GM18499 (cell line): Measurements from ENCODE around the gene REEP5.
"Not testable (repeated sequence)": the region's sequence is repeated elsewhere in the genome, so short reads cannot be mapped to it uniquely, and the experiment has no call there.

Experiments used
- ATAC-seq: cut with Tn5 transposase; IDR thresholded peaks from one replicate; pipeline ENCODE4 v1.9.1; 2021; ENCODE audit warnings: moderate number of reproducible peaks; ENCODE audit not compliant: insufficient read depth, unreplicated experiment

The REEP5 gene

GRCh38 chr5:112921833-112922817 lies at the start of gene REEP5:
Gene REEP5 (minus strand): TSS chr5:112922227. CDS start chr5:112922190, 37 bp downstream.
- peak; percentile 31 for ATAC-seq

DNA sequence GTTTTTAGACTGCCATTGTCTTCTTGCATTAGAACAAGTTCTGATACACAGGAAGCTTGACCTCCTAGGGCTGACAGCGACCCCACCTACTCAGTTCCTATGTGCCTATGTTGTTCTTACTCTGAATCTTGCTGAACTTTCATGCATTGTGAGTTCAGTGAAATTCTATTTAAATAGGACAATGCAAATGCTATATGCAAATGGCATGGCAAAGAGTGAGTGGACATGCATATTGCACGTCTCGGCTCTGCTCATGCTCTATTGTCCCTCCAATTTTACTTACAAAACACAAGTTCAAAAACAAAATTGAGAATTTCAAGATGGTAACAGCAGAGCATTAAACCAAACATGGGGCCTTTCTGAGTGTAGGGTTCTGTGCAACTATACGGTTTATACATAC lies 49.2 kb upstream of the REEP5 start:
- no peak for ATAC-seq

- ATAC-seq = no peak
Observed at GRCh38 chr5:112968411-112969106, 46.5 kb upstream of the REEP5 start.

DNA sequence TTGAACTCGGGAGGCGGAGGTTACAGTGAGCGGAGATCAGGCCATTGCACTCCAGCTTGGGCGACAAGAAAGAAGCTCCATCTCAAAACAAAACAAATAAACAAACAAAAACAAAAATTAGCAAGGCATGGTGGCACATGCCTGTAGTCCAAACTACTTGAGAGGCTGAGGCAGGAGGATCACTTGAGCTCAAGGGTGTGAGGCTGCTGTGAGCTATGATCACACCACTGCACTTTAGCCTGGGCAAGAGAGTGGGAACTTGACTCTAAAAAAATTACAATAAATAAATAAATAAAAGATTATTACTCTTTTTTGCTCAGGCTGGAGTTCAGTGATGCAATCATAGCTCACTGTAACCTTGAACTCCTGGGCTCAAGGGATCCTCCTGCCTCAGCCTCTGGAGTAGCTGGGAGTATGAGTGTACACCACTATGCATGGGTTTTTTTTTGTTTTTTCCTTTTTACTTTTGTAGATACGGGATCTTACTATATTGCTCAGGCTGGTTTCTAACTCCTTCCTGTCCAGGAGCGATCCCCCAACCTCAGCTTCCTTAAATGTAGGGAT lies 45.6 kb upstream of the REEP5 start:
- no peak for ATAC-seq

DNA sequence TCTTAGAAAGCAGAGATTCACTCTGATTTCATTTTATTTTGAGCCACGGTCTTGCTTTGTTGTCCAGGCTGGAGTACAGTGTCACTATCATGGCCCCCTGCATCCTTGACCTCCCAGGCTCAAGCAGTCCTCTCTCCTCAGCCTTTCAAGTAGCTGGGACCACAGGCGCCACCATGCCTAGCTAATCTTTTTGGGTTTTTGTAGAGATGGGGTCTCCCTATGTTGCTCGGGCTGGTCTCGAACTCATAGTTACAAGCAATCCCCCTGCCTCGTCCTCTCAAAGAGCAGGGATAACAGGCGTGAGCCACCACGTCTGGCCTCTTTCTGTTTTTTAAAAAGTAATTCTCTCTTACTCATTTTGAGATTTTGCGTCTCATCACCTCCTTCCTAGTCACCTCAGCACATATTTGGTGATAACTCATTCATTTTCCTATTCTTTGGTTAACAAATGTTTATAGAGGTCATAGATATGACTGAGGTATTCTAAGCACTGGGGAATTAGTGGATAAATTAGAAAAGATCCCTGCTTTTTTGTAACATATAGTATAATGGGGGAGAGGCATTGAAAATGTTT lies 43.8 kb upstream of the REEP5 start:
- no peak for ATAC-seq

DNA sequence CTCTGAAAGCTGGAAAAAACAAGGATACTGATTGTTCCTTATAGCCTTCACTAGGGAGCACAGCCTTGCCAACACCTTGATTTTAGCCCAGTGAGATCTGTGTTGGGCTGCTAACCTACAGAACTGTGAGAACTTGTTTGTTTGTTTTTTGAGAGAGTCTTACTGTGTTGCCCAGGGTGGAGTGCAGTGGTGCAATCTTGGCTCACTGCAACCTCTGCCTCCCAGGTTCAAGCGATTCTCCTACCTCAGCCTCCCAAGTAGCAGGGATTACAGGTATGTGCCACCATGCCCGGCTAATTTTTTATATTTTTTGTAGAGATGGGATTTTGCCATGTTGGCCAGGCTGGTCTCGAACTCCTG lies 41.3 kb upstream of the REEP5 start:
- ATAC-seq = not testable (repeated sequence)

DNA sequence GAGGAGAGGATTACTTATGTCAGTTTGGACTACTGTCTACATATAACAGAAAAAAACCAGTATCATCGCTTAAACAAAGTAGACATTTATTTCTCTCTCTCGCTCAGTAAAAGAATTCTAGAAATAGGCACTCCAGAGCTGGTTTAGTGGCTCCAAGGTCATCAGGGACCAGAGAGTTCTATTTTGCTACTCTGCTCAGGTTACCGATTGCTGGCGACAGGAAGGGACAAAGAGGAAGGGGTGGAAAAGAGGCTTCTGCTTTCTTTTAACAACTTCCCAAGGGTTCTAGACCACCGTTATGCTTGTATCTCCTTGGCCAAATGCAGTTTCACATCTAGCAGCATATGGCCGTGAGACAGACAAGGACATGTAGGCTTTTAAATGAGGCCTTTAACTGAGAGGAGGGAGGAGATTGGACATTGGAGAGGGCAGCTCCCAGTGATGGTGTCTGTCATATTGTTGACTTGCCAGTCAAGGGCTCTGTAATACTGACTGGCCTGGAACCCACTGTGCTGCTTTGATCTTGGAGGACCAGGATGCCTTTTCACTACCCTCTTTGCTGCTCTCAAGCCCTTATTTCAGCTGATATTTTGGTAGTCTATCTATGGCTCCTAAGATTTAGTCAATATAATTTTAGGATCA lies 39.0 kb upstream of the REEP5 start:
- no peak for ATAC-seq

DNA sequence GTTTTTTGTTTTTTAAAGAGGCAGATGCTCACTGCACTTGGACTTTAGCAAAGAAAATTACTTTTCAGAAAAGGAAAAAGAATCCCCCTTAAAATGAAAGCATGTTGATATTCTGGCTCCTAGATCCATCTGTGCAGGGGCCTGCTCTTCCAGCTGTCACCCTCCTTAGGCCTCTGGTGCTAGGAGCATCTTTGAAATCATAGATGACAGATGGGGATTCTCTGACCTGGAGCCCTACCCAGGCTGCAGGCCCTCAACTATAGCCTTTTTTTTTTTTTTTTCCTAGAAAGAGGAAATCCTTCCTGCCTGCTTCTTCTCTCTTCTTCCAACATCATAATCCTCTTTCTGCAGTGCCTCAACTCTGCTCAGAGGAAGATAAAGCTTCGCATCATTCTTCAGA lies 38.3 kb upstream of the REEP5 start:
- ATAC-seq = no peak

DNA sequence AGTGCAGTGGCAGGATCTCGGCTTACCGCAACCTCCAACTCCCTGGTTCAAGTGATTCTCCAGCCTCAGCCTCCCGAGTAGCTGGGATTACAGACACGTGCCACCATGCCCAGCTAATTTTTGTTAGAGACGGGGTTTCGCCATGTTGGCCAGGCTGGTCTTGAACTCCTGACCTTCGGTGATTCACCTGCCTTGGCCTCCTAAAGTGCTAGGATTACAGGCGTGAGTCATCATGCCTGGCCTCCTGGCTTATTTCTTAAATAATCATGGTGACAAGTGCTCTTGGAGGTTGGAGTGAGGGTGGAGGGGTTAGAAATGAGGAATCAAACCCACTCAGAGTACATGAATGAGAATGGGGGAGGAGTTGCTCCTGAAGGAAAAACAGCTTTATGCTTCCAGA lies 37.8 kb upstream of the REEP5 start:
- ATAC-seq = not testable (repeated sequence)

GRCh38 chr5:112958093-112959088 lies 36.4 kb upstream of the REEP5 start:
- ATAC-seq = peak; percentile 89

DNA sequence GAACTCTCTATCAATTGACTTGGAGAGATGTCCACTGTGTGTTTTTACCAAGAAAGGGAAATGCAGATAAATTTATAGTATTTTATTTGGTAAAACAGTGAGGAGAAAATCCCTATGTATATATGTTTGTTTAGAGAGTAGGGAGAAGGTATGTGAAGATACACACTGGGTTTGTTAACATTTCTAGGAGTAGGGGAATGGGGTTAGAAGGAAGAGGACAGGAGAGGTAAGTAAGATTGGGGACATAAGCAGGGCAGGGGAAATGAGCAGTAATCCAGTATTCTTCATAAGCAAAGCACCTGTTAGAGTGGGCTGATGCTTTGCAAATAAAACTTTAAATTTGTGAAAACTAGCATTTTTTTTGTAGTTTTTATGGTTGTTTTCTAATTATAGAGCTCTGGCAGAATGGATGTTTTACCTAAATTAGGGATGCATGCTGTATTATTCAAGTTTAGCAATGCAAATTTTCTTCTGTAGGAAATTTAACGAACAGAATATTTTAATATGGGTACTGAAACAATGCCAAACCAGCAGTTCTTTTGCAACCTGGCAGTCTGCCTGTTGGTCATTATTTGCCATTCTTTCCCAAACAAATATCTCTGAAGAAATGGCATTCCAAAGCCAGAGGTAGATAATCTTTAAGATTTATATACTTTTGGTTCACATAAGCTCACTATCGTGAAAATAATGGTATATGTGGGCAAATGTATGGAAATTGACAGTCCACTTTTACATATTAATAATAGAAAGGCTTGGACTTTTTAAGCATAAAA lies 35.2 kb upstream of the REEP5 start:
- no peak for ATAC-seq

DNA sequence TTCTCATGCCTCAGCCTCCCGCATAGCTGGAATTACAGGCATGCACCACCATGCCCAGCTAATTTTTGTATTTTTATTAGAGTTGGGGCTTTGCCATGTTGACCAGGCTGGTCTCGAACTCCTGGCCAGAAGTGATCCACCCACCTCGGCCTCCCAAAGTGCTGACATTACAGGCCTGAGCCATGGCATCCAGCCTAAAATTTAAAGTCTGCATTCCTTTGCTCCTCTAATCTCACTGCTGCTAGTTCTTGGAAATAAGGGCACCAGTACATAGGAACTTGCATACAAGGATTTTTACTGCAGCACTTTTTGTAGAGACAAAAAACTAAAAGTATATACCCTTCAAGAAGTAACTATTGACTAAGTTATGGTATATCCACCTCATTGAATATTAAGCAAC lies 34.6 kb upstream of the REEP5 start:
- ATAC-seq = no peak

- ATAC-seq = peak; percentile 91
Observed at GRCh38 chr5:112951124-112951702, 29.2 kb upstream of the REEP5 start.

- no peak for ATAC-seq
Observed at GRCh38 chr5:112948458-112948857, 26.4 kb upstream of the REEP5 start.

- no peak for ATAC-seq
Observed at GRCh38 chr5:112940670-112941069, 18.6 kb upstream of the REEP5 start.

DNA sequence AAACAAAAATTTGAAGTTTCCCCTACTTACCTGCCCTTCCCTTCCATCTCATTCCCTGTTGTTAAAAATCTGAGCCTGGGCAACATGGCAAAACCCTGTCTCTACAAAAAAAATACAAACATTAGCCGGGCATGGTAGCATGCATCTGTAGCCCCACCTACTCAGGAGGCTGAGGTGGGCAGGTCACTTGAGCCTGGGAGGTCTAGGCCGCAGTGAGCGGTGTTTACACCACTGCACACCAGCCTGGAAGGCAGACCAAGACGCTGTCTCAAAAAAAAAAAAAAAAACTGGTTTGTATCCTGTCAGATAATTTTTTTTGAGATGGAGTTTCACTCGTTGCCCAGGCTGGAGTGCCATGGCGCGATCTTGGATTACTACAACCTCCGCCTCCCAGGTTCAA lies 16.3 kb upstream of the REEP5 start:
- ATAC-seq = no peak

- no peak for ATAC-seq
Observed at GRCh38 chr5:112935675-112936074, 13.6 kb upstream of the REEP5 start.

GRCh38 chr5:112934366-112934663 lies 12.3 kb upstream of the REEP5 start:
- ATAC-seq = no peak
